Measurements from ENCODE around the gene WDFY4.

DNA sequence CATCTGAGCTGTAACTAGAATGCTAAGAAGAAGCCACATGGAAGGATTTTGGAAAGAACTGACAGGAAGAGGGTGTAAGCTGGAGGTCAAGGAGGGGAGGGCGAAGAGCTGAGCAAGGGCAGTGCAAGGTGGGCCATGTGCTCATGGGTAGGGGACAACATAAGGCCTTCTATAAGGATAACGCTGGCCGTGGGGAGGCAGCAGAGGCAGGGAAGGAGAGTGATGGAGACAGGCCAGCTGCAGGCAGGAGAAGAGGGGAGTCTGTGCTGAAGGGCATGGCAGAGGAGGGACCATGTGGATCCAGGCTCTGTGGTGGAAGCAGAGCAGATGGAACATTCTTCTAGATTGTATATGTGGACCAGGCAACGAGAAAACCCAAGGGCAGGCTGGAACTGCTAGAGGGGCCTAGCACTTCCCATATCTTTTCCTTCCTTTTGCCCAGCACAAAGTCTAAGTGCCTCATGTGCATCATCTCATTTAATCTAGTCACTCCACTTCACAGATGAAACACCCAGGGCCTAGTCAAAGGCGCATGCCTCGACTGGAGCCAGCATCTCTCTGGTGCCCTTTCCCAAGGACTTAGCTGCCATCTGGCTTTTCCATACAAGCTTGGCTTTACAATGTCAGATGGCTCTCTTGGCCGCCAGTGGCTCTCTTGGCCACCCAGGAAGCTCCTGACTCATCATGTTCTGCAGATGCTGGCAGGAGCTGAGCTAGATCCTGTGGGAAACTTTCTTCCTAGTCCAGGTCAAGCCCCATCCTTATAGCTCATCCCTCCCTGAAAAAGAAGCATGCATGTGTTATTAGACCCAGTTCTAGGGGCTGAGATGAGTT lies 248.4 kb downstream of the WDFY4 start:
- TF ChIP-seq CTCF (IDR thresholded peaks at IDR 0.05) (no peak), POLR2A (IDR thresholded peaks at IDR 0.05) (no peak), EP300 (IDR thresholded peaks at IDR 0.05) (no peak)
